SK-N-SH (cell line): Measurements from ENCODE around the gene SLC25A29. TPM values are rescaled to one million over a fixed set of nuclear protein-coding genes. Genes with fewer than 3 reads are reported as not detected.

Experiments used
- CTCF ChIA-PET: fragments of 300-600, 350-600 bp; formaldehyde crosslinking; extraction: SDS; loops from one replicate; lab custom pipeline; 2021; lab: Yijun Ruan, JAX
- POLR2A ChIA-PET: fragments of 350-600 bp; sonication (Branson Sonifier 250); formaldehyde crosslinking; extraction: SDS; loops from one replicate; lab custom pipeline; 2020; ENCODE audit warnings: antibody characterized with exemption, inconsistent platforms; lab: Yijun Ruan, JAX
- DNase-seq: peaks from one replicate; pipeline ENCODE4 v3.0.0; 2012
- H2AFZ ChIP-seq: fragments of 200-600 bp; sonication (generic); 2 replicates; pipeline ENCODE4 v1.8.1; 2016; ENCODE audit warnings: antibody characterized with exemption, mild to moderate bottlenecking, low read depth
- H3F3A ChIP-seq: fragments of 200-600 bp; sonication (generic); replicated peaks from 2 replicates; pipeline ENCODE3; 2016; ENCODE audit warnings: antibody characterized with exemption, mild to moderate bottlenecking; ENCODE audit not compliant: insufficient read depth
- H3K27ac ChIP-seq, 2 experiments: fragments of 200-500 bp in 1 of 2; fragments of 200-600 bp in 1 of 2; sonication (Bioruptor generic) in 1 of 2; sonication (generic), shearing (Covaris generic) in 1 of 2; 2 replicates each; pipeline versions ENCODE4 v1.5.1 to v1.6.1; 2014 to 2016; ENCODE audit warnings: low read depth in 2 of 2, inconsistent platforms in 1 of 2, low read length in 1 of 2, mild to moderate bottlenecking in 1 of 2, mixed read lengths in 1 of 2
- H3K27me3 ChIP-seq: fragments of 200-600 bp; sonication (generic), shearing (Covaris generic); 2 replicates; pipeline ENCODE4 v1.6.1; 2016; ENCODE audit warnings: mixed run types; ENCODE audit not compliant: insufficient read depth
- H3K36me3 ChIP-seq, 2 experiments: fragments of 200-500 bp in 1 of 2; fragments of 200-600 bp in 1 of 2; sonication (Bioruptor generic) in 1 of 2; sonication (generic) in 1 of 2; replicated peaks in 1 of 2; 2 replicates each; pipeline versions ENCODE3 to v1.5.1; 2014 to 2016; ENCODE audit warnings: low read length in 1 of 2, mild to moderate bottlenecking in 1 of 2; ENCODE audit not compliant: insufficient read depth in 2 of 2, control insufficient read depth in 1 of 2
- H3K4me1 ChIP-seq, 2 experiments: fragments of 200-500 bp in 1 of 2; fragments of 200-600 bp in 1 of 2; sonication (Bioruptor generic) in 1 of 2; sonication (generic), shearing (Covaris generic) in 1 of 2; 2 replicates each; pipeline versions ENCODE4 v1.5.1 to v1.6.1; 2014 to 2016; ENCODE audit warnings: low read depth in 1 of 2, low read length in 1 of 2, mixed run types in 1 of 2; ENCODE audit not compliant: insufficient read depth in 2 of 2, control insufficient read depth in 1 of 2
- H3K4me2 ChIP-seq: fragments of 200-600 bp; sonication (generic), shearing (Covaris generic); 2 replicates; pipeline ENCODE4 v1.6.1; 2017; ENCODE audit warnings: mixed run types
- H3K4me3 ChIP-seq, 2 experiments: fragments of 200-500 bp in 1 of 2; fragments of 200-600 bp in 1 of 2; sonication (Bioruptor generic) in 1 of 2; sonication (generic), shearing (Covaris generic) in 1 of 2; 2 replicates each; pipeline versions ENCODE4 v1.5.1 to v1.8.1; 2014 to 2016; ENCODE audit warnings: low read depth in 2 of 2, inconsistent platforms in 1 of 2, low read length in 1 of 2, mild to moderate bottlenecking in 1 of 2, mixed read lengths in 1 of 2, moderate library complexity in 1 of 2
- H3K79me2 ChIP-seq: fragments of 200-600 bp; sonication (generic); 2 replicates; pipeline ENCODE4 v1.8.1; 2017; ENCODE audit warnings: mild to moderate bottlenecking; ENCODE audit not compliant: insufficient read depth
- H3K9ac ChIP-seq: fragments of 200-600 bp; sonication (generic); 2 replicates; pipeline ENCODE4 v1.6.1; 2017; ENCODE audit warnings: mixed run types
- H3K9me2 ChIP-seq: fragments of 200-600 bp; sonication (generic); 2 replicates; pipeline ENCODE4 v1.6.1; 2017; ENCODE audit warnings: mixed run types
- H3K9me3 ChIP-seq: fragments of 200-600 bp; sonication (generic); 2 replicates; pipeline ENCODE4 v1.6.1; 2017; ENCODE audit warnings: mixed run types, mild to moderate bottlenecking, moderate library complexity
- H4K20me1 ChIP-seq: fragments of 200-600 bp; sonication (generic); 2 replicates; pipeline ENCODE4 v1.6.1; 2017; ENCODE audit warnings: mild to moderate bottlenecking, mixed run types; ENCODE audit not compliant: insufficient read depth
- EZH2phosphoT487 ChIP-seq: fragments of 200-600 bp; sonication (generic); IDR thresholded peaks from 2 replicates; pipeline ENCODE4 v1.6.1; 2017; ENCODE audit warnings: low read depth, mixed run types, mild to moderate bottlenecking, antibody characterized with exemption, moderate library complexity, borderline replicate concordance
- FOSL2 ChIP-seq: IDR thresholded peaks from 2 replicates; pipeline ENCODE4 v1.4.0; 2012; ENCODE audit warnings: low read depth, mild to moderate bottlenecking, moderate library complexity, borderline replicate concordance
- FOXM1 ChIP-seq: IDR thresholded peaks from 2 replicates; pipeline ENCODE4 v1.4.0; 2012; ENCODE audit warnings: low read depth, mild to moderate bottlenecking
- GATA2 ChIP-seq: sonication (generic); formaldehyde crosslinking; IDR thresholded peaks from 2 replicates; pipeline ENCODE4 v1.5.0; 2020; ENCODE audit warnings: mild to moderate bottlenecking, missing genetic modification reagents
- MAX ChIP-seq: IDR thresholded peaks from 2 replicates; pipeline ENCODE4 v1.4.0; 2012; ENCODE audit warnings: low read depth
- MXI1 ChIP-seq: IDR thresholded peaks from 2 replicates; pipeline ENCODE4 v1.6.1; 2012; ENCODE audit warnings: mild to moderate bottlenecking, low read depth, low read length, improper control_type of control experiment
- NFIC ChIP-seq: IDR thresholded peaks from 2 replicates; pipeline ENCODE4 v1.4.0; 2012; ENCODE audit warnings: borderline replicate concordance
- POLR2AphosphoS5 ChIP-seq: IDR thresholded peaks from 2 replicates; pipeline ENCODE4 v1.6.1; 2012; ENCODE audit warnings: low read depth, low read length
- RAD21 ChIP-seq: IDR thresholded peaks from 2 replicates; pipeline ENCODE4 v1.6.1; 2012; ENCODE audit warnings: mild to moderate bottlenecking, low read length
- REST ChIP-seq: IDR thresholded peaks from 2 replicates; pipeline ENCODE4 v1.6.1; 2012; ENCODE audit warnings: mild to moderate bottlenecking, low read depth, low read length, moderate library complexity
- RFX5 ChIP-seq: IDR thresholded peaks from 2 replicates; pipeline ENCODE4 v1.6.1; 2012; ENCODE audit warnings: mild to moderate bottlenecking, improper control_type of control experiment, low read length
- SIN3A ChIP-seq: IDR thresholded peaks from 2 replicates; pipeline ENCODE4 v1.6.1; 2012; ENCODE audit warnings: low read depth, mild to moderate bottlenecking, low read length, moderate library complexity, borderline replicate concordance
- SMC3 ChIP-seq: IDR thresholded peaks from 2 replicates; pipeline ENCODE4 v1.6.1; 2012; ENCODE audit warnings: low read depth, low read length, improper control_type of control experiment
- TAF1 ChIP-seq: IDR thresholded peaks from 2 replicates; pipeline ENCODE4 v1.6.1; 2012; ENCODE audit warnings: low read depth, mild to moderate bottlenecking, low read length, moderate library complexity, borderline replicate concordance
- TCF12 ChIP-seq: IDR thresholded peaks from 2 replicates; pipeline ENCODE4 v1.4.0; 2012
- USF1 ChIP-seq: IDR thresholded peaks from 2 replicates; pipeline ENCODE4 v1.4.0; 2012; ENCODE audit warnings: low read depth, borderline replicate concordance
- ZBTB33 ChIP-seq: IDR thresholded peaks from 2 replicates; pipeline ENCODE4 v1.4.0; 2012; ENCODE audit warnings: low read depth, borderline replicate concordance
- WGBS: methylation state at CpG from one replicate; pipeline ENCODE4 v1.1.6; 2017; ENCODE audit warnings: low lambda C conversion rate; 5-methylcytosine and 5-hydroxymethylcytosine counted together
- polyA plus RNA-seq, 3 experiments: library from polyadenylated mRNA; depleted of rRNA; stranded (reverse); fragments of >200 nt; gene quantifications; 2 replicates each; pipeline ENCODE4 v1.2.3, GENCODE V29; 2012

The SLC25A29 gene
- polyA plus RNA-seq, 1 of the 3 experiments (the other 2 are of a cell fraction): 66.9 TPM

DNA sequence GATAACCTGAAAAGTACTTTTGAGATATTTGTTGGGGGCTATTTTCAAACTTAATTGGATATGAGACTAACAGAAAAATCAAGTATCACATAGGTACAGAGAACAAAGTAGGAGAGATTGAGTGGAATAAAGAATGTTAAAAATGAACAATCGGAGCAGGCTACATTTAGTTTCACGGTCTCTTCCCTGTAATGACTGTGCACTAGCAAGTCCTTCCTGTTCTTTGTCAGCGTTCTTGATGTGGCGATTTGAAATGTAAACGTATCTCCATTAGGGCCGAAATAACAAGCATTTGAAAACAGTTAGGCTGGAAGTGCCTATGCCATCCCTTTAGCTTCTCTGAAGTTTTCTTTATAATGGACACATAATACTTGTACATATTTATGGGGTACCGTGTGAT is 31.0 kb downstream of the SLC25A29 start:
- DNase-seq: no peak
- no peak overlapping the region for H2AFZ ChIP-seq
- H3K4me2 ChIP-seq: no peak overlapping the region
- peaks cover 31 to 41% of the 10 kb centered on the region in 2 experiments for H3K36me3 ChIP-seq
- POLR2A ChIA-PET: no interaction called here
- 92% methylated on average over 7 of the region's 7 CpGs for whole genome bisulfite sequencing
- H3K79me2 ChIP-seq: peaks cover 100% of the 10 kb centered on the region
- H3K9ac ChIP-seq: no peak overlapping the region
- peaks cover 92% of the 10 kb centered on the region for H4K20me1 ChIP-seq
- TF ChIP-seq FOSL2: no peak
- TF ChIP-seq MAX: no peak
- no peak for TF ChIP-seq TCF12
- TF ChIP-seq SMC3: no peak
- no peak for TF ChIP-seq MXI1
- no peak for TF ChIP-seq SIN3A
- no peak for TF ChIP-seq RAD21
- no peak for TF ChIP-seq RFX5
- TF ChIP-seq USF1: no peak
- TF ChIP-seq NFIC: no peak
- TF ChIP-seq GATA2 (CRISPR knock-in tag): no peak
- TF ChIP-seq POLR2AphosphoS5: no peak
- TF ChIP-seq TAF1: no peak
- no peak for TF ChIP-seq REST
- TF ChIP-seq FOXM1: no peak
- TF ChIP-seq ZBTB33: no peak
- TF ChIP-seq EZH2phosphoT487: no peak
- TF ChIP-seq, all 33 proteins: peak for 0
- H3K9me2 ChIP-seq: no peaks in the 10 kb centered on the region
- H3F3A ChIP-seq: peaks cover 10% of the 10 kb centered on the region
- CTCF ChIA-PET: interaction anchor here (4.9 to 8.9 kb wide), 2 partner anchors 9 to 101 kb away, joined by 22 to 58 read pairs; partner anchors contain the start of gene WDR25
- no peaks in the 10 kb centered on the region for H3K9me3 ChIP-seq
- H3K27ac ChIP-seq: no peak overlapping the region
- no peak overlapping the region for H3K4me3 ChIP-seq
- H3K27me3 ChIP-seq: no peaks in the 10 kb centered on the region
- peaks cover 4 to 11% of the 10 kb centered on the region in 2 experiments for H3K4me1 ChIP-seq
